H1 (cell line): ENCODE measurements around the gene DCX. TPM values are rescaled to one million over a fixed set of nuclear protein-coding genes. Genes with fewer than 3 reads are reported as not detected.

ENCODE experiments used
- CTCF ChIA-PET: fragments of 300-600 bp; sonication (Branson Sonifier 250); formaldehyde crosslinking; loops from one replicate; lab custom pipeline; 2021; ENCODE audit not compliant: partially characterized antibody; lab: Charles Lee
- POLR2A ChIA-PET: fragments of 300-600 bp; sonication (Branson Sonifier 250); formaldehyde crosslinking; loops from one replicate; lab custom pipeline; 2021; ENCODE audit warnings: inconsistent platforms; ENCODE audit not compliant: partially characterized antibody; lab: Charles Lee
- DNase-seq, 2 experiments: peaks; one replicate each; pipeline versions ENCODE4 v3.0.0 to v3.0.0-alpha.2; 2010 to 2022; ENCODE audit warnings: low spot score in 2 of 2, low read depth in 1 of 2, mixed read lengths in 1 of 2
- FAIRE-seq: peaks from 2 replicates; lab custom pipeline; 2011; peaks lifted over from hg19 to GRCh38; lab: Jason Lieb, UNC
- H2AFZ ChIP-seq: 2 replicates; pipeline ENCODE4 v1.8.1; 2012; ENCODE audit warnings: low read length, inconsistent platforms
- H2AK5ac ChIP-seq: 2 replicates; pipeline ENCODE4 v1.6.1; 2013; ENCODE audit warnings: low read depth, low read length
- H2BK120ac ChIP-seq: replicated peaks from 2 replicates; pipeline ENCODE3; 2013; ENCODE audit warnings: low read depth, low read length, inconsistent platforms
- H2BK12ac ChIP-seq: 2 replicates; pipeline ENCODE4 v1.6.1; 2013; ENCODE audit warnings: low read depth, low read length
- H2BK15ac ChIP-seq: 2 replicates; pipeline ENCODE4 v1.6.1; 2013; ENCODE audit warnings: low read length
- H2BK20ac ChIP-seq: 2 replicates; pipeline ENCODE4 v1.6.1; 2013; ENCODE audit warnings: low read length
- H2BK5ac ChIP-seq: 2 replicates; pipeline ENCODE4 v1.6.1; 2013; ENCODE audit warnings: low read depth, low read length
- H3K14ac ChIP-seq: 2 replicates; pipeline ENCODE4 v1.6.1; 2013; ENCODE audit warnings: inconsistent platforms; ENCODE audit not compliant: insufficient read length
- H3K18ac ChIP-seq: 2 replicates; pipeline ENCODE4 v1.6.1; 2013; ENCODE audit warnings: low read length; ENCODE audit errors: extremely low read depth
- H3K23ac ChIP-seq: 2 replicates; pipeline ENCODE4 v1.6.1; 2013; ENCODE audit warnings: inconsistent platforms; ENCODE audit not compliant: insufficient read length
- H3K23me2 ChIP-seq: 2 replicates; pipeline ENCODE4 v1.6.1; 2013; ENCODE audit warnings: low read depth, low read length
- H3K27ac ChIP-seq: 2 replicates; pipeline ENCODE4 v1.6.1; 2011; ENCODE audit warnings: low read depth, low read length, inconsistent platforms
- H3K27me3 ChIP-seq, 4 experiments: replicated peaks in 1 of 4; 1 replicate in 1 of 4; 2 replicates in 3 of 4; pipeline versions ENCODE4 v1.6.1 to v1.8.1; 2011 to 2013; ENCODE audit warnings: low read length in 3 of 4, mild to moderate bottlenecking in 3 of 4, inconsistent platforms in 2 of 4, mixed read lengths in 2 of 4, moderate library complexity in 1 of 4; ENCODE audit not compliant: control insufficient read depth in 3 of 4, insufficient read depth in 3 of 4; ENCODE audit errors: extremely low read depth in 1 of 4
- H3K36me3 ChIP-seq, 4 experiments: 2 replicates each; pipeline versions ENCODE4 v1.6.1 to v1.8.1; 2011 to 2013; ENCODE audit warnings: mild to moderate bottlenecking in 4 of 4, low read length in 3 of 4, moderate library complexity in 2 of 4, control low read depth in 1 of 4, inconsistent platforms in 1 of 4; ENCODE audit not compliant: insufficient read depth in 4 of 4, control insufficient read depth in 2 of 4
- H3K4ac ChIP-seq: replicated peaks from 2 replicates; pipeline ENCODE3; 2013; ENCODE audit warnings: low read length, low read depth, mixed read lengths, inconsistent platforms; ENCODE audit not compliant: insufficient read length
- H3K4me1 ChIP-seq, 4 experiments: replicated peaks in 1 of 4; 1 replicate in 1 of 4; 2 replicates in 3 of 4; pipeline versions ENCODE4 v1.6.1 to v1.8.1; 2011 to 2013; ENCODE audit warnings: low read length in 3 of 4, inconsistent platforms in 2 of 4, mixed read lengths in 1 of 4; ENCODE audit not compliant: insufficient read depth in 4 of 4, control insufficient read depth in 3 of 4
- H3K4me2 ChIP-seq, 2 experiments: 2 replicates each; pipeline versions ENCODE4 v1.6.1 to v1.8.1; 2011 to 2013; ENCODE audit warnings: low read depth in 2 of 2, low read length in 2 of 2, control low read depth in 1 of 2, inconsistent platforms in 1 of 2, mild to moderate bottlenecking in 1 of 2; ENCODE audit not compliant: insufficient read depth in 1 of 2
- H3K4me3 ChIP-seq, 4 experiments: fragments of 200-600, 300-600 bp in 1 of 4; sonication (generic), shearing (Covaris generic), sonication (Bioruptor Twin) in 1 of 4; 2 replicates each; pipeline versions ENCODE4 v1.5.1 to v1.8.1; 2011 to 2016; ENCODE audit warnings: low read length in 4 of 4, low read depth in 3 of 4, control low read depth in 2 of 4, inconsistent platforms in 2 of 4, mild to moderate bottlenecking in 2 of 4, mixed read lengths in 1 of 4, moderate library complexity in 1 of 4; ENCODE audit not compliant: insufficient read depth in 2 of 4; ENCODE audit errors: extremely low read depth in 1 of 4
- H3K56ac ChIP-seq: replicated peaks from 2 replicates; pipeline ENCODE3; 2013; ENCODE audit warnings: low read depth, mild to moderate bottlenecking, mixed read lengths, low read length, inconsistent platforms; ENCODE audit not compliant: insufficient read length
- H3K79me1 ChIP-seq: 2 replicates; pipeline ENCODE4 v1.6.1; 2013; ENCODE audit warnings: low read depth, low read length, control low read depth
- H3K79me2 ChIP-seq, 2 experiments: 2 replicates each; pipeline versions ENCODE4 v1.6.1 to v1.8.1; 2012 to 2013; ENCODE audit warnings: low read length in 2 of 2, mild to moderate bottlenecking in 2 of 2, inconsistent platforms in 1 of 2; ENCODE audit not compliant: insufficient read depth in 2 of 2, control insufficient read depth in 1 of 2
- H3K9ac ChIP-seq, 4 experiments: replicated peaks in 1 of 4; 1 replicate in 1 of 4; 2 replicates in 3 of 4; pipeline versions ENCODE4 v1.6.1 to v1.8.1; 2011 to 2013; ENCODE audit warnings: low read depth in 3 of 4, low read length in 3 of 4, control low read depth in 2 of 4, mild to moderate bottlenecking in 2 of 4, moderate library complexity in 2 of 4, inconsistent platforms in 1 of 4; ENCODE audit errors: extremely low read depth in 1 of 4
- H3K9me3 ChIP-seq, 2 experiments: 2 replicates each; pipeline versions ENCODE4 v1.6.1 to v1.8.1; 2012 to 2013; ENCODE audit warnings: mild to moderate bottlenecking in 2 of 2, moderate library complexity in 2 of 2, control low read depth in 1 of 2, inconsistent platforms in 1 of 2, low read depth in 1 of 2, low read length in 1 of 2, mixed read lengths in 1 of 2; ENCODE audit not compliant: insufficient read depth in 2 of 2
- H4K20me1 ChIP-seq, 2 experiments: replicated peaks in 1 of 2; 2 replicates each; pipeline versions ENCODE3 to v1.8.1; 2011 to 2013; ENCODE audit warnings: inconsistent platforms in 2 of 2, low read length in 2 of 2, mild to moderate bottlenecking in 1 of 2; ENCODE audit not compliant: insufficient read depth in 2 of 2, control insufficient read depth in 1 of 2
- H4K5ac ChIP-seq: 2 replicates; pipeline ENCODE4 v1.6.1; 2013; ENCODE audit warnings: low read length, low read depth, mixed read lengths, inconsistent platforms; ENCODE audit not compliant: insufficient read length
- H4K8ac ChIP-seq: 2 replicates; pipeline ENCODE4 v1.8.0; 2013; ENCODE audit warnings: mild to moderate bottlenecking, moderate library complexity, low read length, inconsistent platforms; ENCODE audit not compliant: insufficient read depth; ENCODE audit errors: extremely low read depth
- H4K91ac ChIP-seq: replicated peaks from 2 replicates; pipeline ENCODE3; 2013; ENCODE audit warnings: low read length, mixed read lengths, inconsistent platforms; ENCODE audit not compliant: insufficient read length
- ASH2L ChIP-seq: fragments of 200-600, 300-600 bp; sonication (generic); IDR thresholded peaks from one replicate; pipeline ENCODE4 v1.7.1; 2017; ENCODE audit warnings: low read length
- EP300 ChIP-seq, 2 experiments: IDR thresholded peaks; 1 replicate in 1 of 2; 2 replicates in 1 of 2; pipeline ENCODE4 v1.6.1; 2011 to 2012; ENCODE audit warnings: low read depth in 2 of 2, low read length in 2 of 2, mild to moderate bottlenecking in 2 of 2, borderline replicate concordance in 1 of 2, inconsistent platforms in 1 of 2, moderate library complexity in 1 of 2
- PHF8 ChIP-seq: fragments of 200-600 bp; sonication (generic); conservative IDR thresholded peaks from 2 replicates; pipeline ENCODE4 v1.7.1; 2012; ENCODE audit warnings: low read depth, mild to moderate bottlenecking, inconsistent platforms, low read length, moderate library complexity
- POLR2A ChIP-seq, 2 experiments: IDR thresholded peaks; 1 replicate in 1 of 2; 2 replicates in 1 of 2; pipeline ENCODE4 v1.6.1; 2011; ENCODE audit warnings: low read depth in 2 of 2, low read length in 2 of 2, mild to moderate bottlenecking in 2 of 2; ENCODE audit errors: control extremely low read depth in 1 of 2
- RAD21 ChIP-seq, 2 experiments: IDR thresholded peaks in 1 of 2; conservative IDR thresholded peaks in 1 of 2; 2 replicates each; pipeline ENCODE4 v1.6.1; 2011; ENCODE audit warnings: low read depth in 2 of 2, low read length in 2 of 2, improper control_type of control experiment in 1 of 2, inconsistent platforms in 1 of 2, mild to moderate bottlenecking in 1 of 2, moderate library complexity in 1 of 2
- RXRA ChIP-seq: IDR thresholded peaks from 2 replicates; pipeline ENCODE4 v1.6.1; 2011; ENCODE audit warnings: low read depth, mild to moderate bottlenecking, low read length, moderate library complexity; ENCODE audit not compliant: insufficient read depth
- SIN3A ChIP-seq, 2 experiments: IDR thresholded peaks in 1 of 2; conservative IDR thresholded peaks in 1 of 2; 2 replicates each; pipeline ENCODE4 v1.6.1; 2011 to 2012; ENCODE audit warnings: low read length in 2 of 2, improper control_type of control experiment in 1 of 2, low read depth in 1 of 2, mild to moderate bottlenecking in 1 of 2
- TAF7 ChIP-seq: optimal IDR thresholded peaks from 2 replicates; pipeline ENCODE3; 2011; ENCODE audit warnings: low read depth, mild to moderate bottlenecking, inconsistent platforms, low read length, moderate library complexity, borderline replicate concordance
- ZNF274 ChIP-seq: IDR thresholded peaks from 2 replicates; pipeline ENCODE4 v1.7.0; 2012; ENCODE audit warnings: low read length, borderline replicate concordance; ENCODE audit errors: extremely low read depth
- WGBS, 2 experiments: shearing (Covaris generic) in 1 of 2; methylation state at CpG; one replicate each; pipeline versions ENCODE4 v1.1.6 to v1.1.7; 2013 to 2015; ENCODE audit warnings: low lambda C conversion rate in 2 of 2, mixed read lengths in 2 of 2, inconsistent platforms in 1 of 2, low coverage in 1 of 2, missing lambda C conversion rate in 1 of 2; ENCODE audit not compliant: insufficient replicate concordance in 2 of 2, insufficient coverage in 1 of 2, insufficient read length in 1 of 2; ENCODE audit errors: extremely low coverage in 1 of 2, missing lambda C conversion rate in 1 of 2; 5-methylcytosine and 5-hydroxymethylcytosine counted together
- polyA plus RNA-seq, 7 experiments: library from polyadenylated mRNA; depleted of rRNA in 3 of 7; stranded (reverse) in 5 of 7; unstranded in 2 of 7; fragments of >200 nt in 5 of 7; fragments of 200-250 nt in 2 of 7; gene quantifications; 1 replicate in 5 of 7; 2 replicates in 1 of 7; 4 replicates in 1 of 7; pipeline versions ENCODE4 v1.2.1 to v1.2.3, GENCODE V29; 2011 to 2013; ENCODE audit warnings: missing spikeins in 2 of 7, mixed read lengths in 2 of 7
- total RNA-seq: library from RNA; stranded (reverse); fragmentation: NEBNext Ultra II Directional; extraction: Animal tissue kit (Norgen Biotek cat#: 25700); gene quantifications from 2 replicates; pipeline ENCODE4 v1.2.1, GENCODE V29; 2021
- TF ChIP-seq, protein P1 (sequence below): IDR thresholded peaks from 2 replicates; pipeline ENCODE4 v1.6.1; 2011; ENCODE audit warnings: low read depth, mild to moderate bottlenecking, low read length; ENCODE audit not compliant: insufficient read depth
- TF ChIP-seq, protein P2 (sequence below): IDR thresholded peaks from 2 replicates; pipeline ENCODE4 v1.6.1; 2012; ENCODE audit warnings: low read length, inconsistent platforms

DCX gene
- total and polyA plus RNA-seq, 2 of the 8 experiments (the other 6 are each of a cell fraction or from before 2014, with no cell fraction given), result 1.3 to 3.3 TPM

DNA sequence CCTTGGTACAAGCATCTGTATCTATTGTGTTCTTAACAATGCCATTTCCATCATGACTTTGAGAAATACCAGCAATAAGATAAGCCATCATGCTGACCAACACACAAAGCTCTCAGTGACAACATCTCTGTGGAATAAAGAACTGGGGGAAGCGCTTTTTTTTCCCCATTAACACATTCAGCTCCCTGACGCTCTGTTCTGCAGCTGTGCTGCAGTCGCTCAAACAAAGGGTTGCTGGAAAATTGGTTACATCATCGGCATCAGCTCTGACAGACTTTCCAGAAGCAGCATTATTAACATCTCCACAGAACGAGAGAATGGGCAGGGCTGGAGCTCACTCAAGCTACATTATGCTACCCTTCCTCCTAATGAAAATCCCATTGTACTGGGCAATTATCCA lies 39.9 kb downstream of the DCX start:
- whole genome bisulfite sequencing, 2 experiments, result 70% methylated on average over 5 of the region's 5 CpGs; no CpG with 5 or more reads in 1 of the 2 experiments
- H3K9me3 ChIP-seq, result no peaks in the 10 kb centered on the region
- H3K36me3 ChIP-seq, result no peaks in the 10 kb centered on the region
- H2BK5ac ChIP-seq, result no peak overlapping the region
- H4K20me1 ChIP-seq, result no peaks in the 10 kb centered on the region
- H3K56ac ChIP-seq, result no peak overlapping the region
- no peak overlapping the region for H4K8ac ChIP-seq
- H3K23me2 ChIP-seq, result no peaks in the 10 kb centered on the region
- no peak overlapping the region for H3K4ac ChIP-seq
- no peak overlapping the region for H2BK120ac ChIP-seq
- no peaks in the 10 kb centered on the region for H3K79me1 ChIP-seq
- no peak overlapping the region for H2BK20ac ChIP-seq
- ChIA-PET CTCF (interaction anchor here (0.6 to 1.8 kb wide), 4 partner anchors 11 to 271 kb away, joined by 3 to 7 read pairs (median 3); no protein-coding TSS in a partner anchor), POLR2A (no interaction called here)
- no peak overlapping the region for H4K5ac ChIP-seq
- no peak overlapping the region for H3K23ac ChIP-seq
- no peak overlapping the region for H4K91ac ChIP-seq
- H3K18ac ChIP-seq, result no peak overlapping the region
- H3K4me3 ChIP-seq, result no peak overlapping the region
- FAIRE-seq, result no peak
- no peak overlapping the region for H3K14ac ChIP-seq
- H2AFZ ChIP-seq, result no peak overlapping the region
- no peaks in the 10 kb centered on the region; a peak in 1 of 7 replicates for H3K4me1 ChIP-seq
- no peaks in the 10 kb centered on the region for H3K27me3 ChIP-seq
- no peak overlapping the region for H3K4me2 ChIP-seq
- no peaks in the 10 kb centered on the region for H3K79me2 ChIP-seq
- H2AK5ac ChIP-seq, result no peak overlapping the region
- no peak overlapping the region for H3K27ac ChIP-seq
- H2BK15ac ChIP-seq, result no peak overlapping the region
- no peak for DNase-seq
- no peak overlapping the region for H2BK12ac ChIP-seq
- no peak overlapping the region for H3K9ac ChIP-seq
- no peak for TF ChIP-seq RAD21 (IDR thresholded peaks at IDR 0.05 in 1 of 2, conservative IDR thresholded peaks at IDR 0.05 in 1 of 2; ENCODE audit: low read depth in 2 of 2, low read length in 2 of 2)
- no peak for TF ChIP-seq RXRA
- TF ChIP-seq POLR2A (IDR thresholded peaks at IDR 0.05; ENCODE audit: control extremely low read depth in 1 of 2, low read depth in 2 of 2, low read length in 2 of 2), result no peak
- no peak for TF ChIP-seq PHF8
- no peak for TF ChIP-seq SIN3A (conservative IDR thresholded peaks at IDR 0.05 in 1 of 2, IDR thresholded peaks at IDR 0.05 in 1 of 2; ENCODE audit: low read depth in 1 of 2, low read length in 2 of 2)
- TF ChIP-seq, protein P1, sequence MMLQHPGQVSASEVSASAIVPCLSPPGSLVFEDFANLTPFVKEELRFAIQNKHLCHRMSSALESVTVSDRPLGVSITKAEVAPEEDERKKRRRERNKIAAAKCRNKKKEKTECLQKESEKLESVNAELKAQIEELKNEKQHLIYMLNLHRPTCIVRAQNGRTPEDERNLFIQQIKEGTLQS, result no peak
- TF ChIP-seq ZNF274, result no peak
- TF ChIP-seq, protein P2, sequence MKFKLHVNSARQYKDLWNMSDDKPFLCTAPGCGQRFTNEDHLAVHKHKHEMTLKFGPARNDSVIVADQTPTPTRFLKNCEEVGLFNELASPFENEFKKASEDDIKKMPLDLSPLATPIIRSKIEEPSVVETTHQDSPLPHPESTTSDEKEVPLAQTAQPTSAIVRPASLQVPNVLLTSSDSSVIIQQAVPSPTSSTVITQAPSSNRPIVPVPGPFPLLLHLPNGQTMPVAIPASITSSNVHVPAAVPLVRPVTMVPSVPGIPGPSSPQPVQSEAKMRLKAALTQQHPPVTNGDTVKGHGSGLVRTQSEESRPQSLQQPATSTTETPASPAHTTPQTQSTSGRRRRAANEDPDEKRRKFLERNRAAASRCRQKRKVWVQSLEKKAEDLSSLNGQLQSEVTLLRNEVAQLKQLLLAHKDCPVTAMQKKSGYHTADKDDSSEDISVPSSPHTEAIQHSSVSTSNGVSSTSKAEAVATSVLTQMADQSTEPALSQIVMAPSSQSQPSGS, result no peak
- TF ChIP-seq ASH2L, result no peak
- no peak for TF ChIP-seq EP300 (IDR thresholded peaks at IDR 0.05; ENCODE audit: borderline replicate concordance in 1 of 2, low read depth in 2 of 2, low read length in 2 of 2)
- TF ChIP-seq TAF7, result no peak
